Keratinocyte (primary cell): ENCODE measurements around the gene ANKRD44. TPM values are rescaled to one million over a fixed set of nuclear protein-coding genes. Genes with fewer than 3 reads are reported as not detected.

Experiments used
- DNase-seq: peaks from one replicate; pipeline ENCODE4 v3.0.0-alpha.2; 2011; ENCODE audit warnings: low read depth, missing footprints, low spot score
- FAIRE-seq: peaks from 2 replicates; lab custom pipeline; 2011; peaks lifted over from hg19 to GRCh38; lab: Jason Lieb, UNC
- H2AFZ ChIP-seq: 2 replicates; pipeline ENCODE4 v1.6.0; 2012; ENCODE audit warnings: low read length, control low read depth, inconsistent platforms; ENCODE audit not compliant: control insufficient read depth
- H3K27ac ChIP-seq: 2 replicates; pipeline ENCODE4 v1.5.1; 2011; ENCODE audit warnings: low read length; ENCODE audit not compliant: control insufficient read depth, insufficient read depth
- H3K27me3 ChIP-seq: 3 replicates; pipeline ENCODE4 v1.6.0; 2011; ENCODE audit warnings: low read length; ENCODE audit not compliant: control insufficient read depth, insufficient read depth; ENCODE audit errors: extremely low read depth
- H3K36me3 ChIP-seq, 2 experiments: 2 replicates in 1 of 2; 3 replicates in 1 of 2; pipeline ENCODE4 v1.5.1; 2011; ENCODE audit warnings: low read length in 2 of 2, mild to moderate bottlenecking in 1 of 2; ENCODE audit not compliant: control insufficient read depth in 2 of 2, insufficient read depth in 2 of 2; ENCODE audit errors: extremely low read depth in 1 of 2
- H3K4me1 ChIP-seq: 3 replicates; pipeline ENCODE4 v1.5.1; 2011; ENCODE audit warnings: low read length; ENCODE audit not compliant: control insufficient read depth, insufficient read depth; ENCODE audit errors: extremely low read depth
- H3K4me2 ChIP-seq: 3 replicates; pipeline ENCODE4 v1.6.0; 2011; ENCODE audit warnings: low read depth, low read length; ENCODE audit not compliant: control insufficient read depth, insufficient read depth; ENCODE audit errors: extremely low read depth
- H3K4me3 ChIP-seq, 3 experiments: fragments of 200-600 bp in 1 of 3; sonication (generic) in 1 of 3; 2 replicates in 2 of 3; 3 replicates in 1 of 3; pipeline ENCODE4 v1.5.1; 2011 to 2016; ENCODE audit warnings: low read length in 3 of 3, mild to moderate bottlenecking in 3 of 3, control low read depth in 2 of 3, inconsistent platforms in 1 of 3, low read depth in 1 of 3, mixed read lengths in 1 of 3, mixed run types in 1 of 3, moderate library complexity in 1 of 3; ENCODE audit not compliant: control insufficient read depth in 2 of 3, insufficient read depth in 2 of 3; ENCODE audit errors: extremely low read depth in 1 of 3
- H3K79me2 ChIP-seq: 2 replicates; pipeline ENCODE4 v1.6.0; 2012; ENCODE audit warnings: low read length; ENCODE audit not compliant: control insufficient read depth, insufficient read depth
- H3K9ac ChIP-seq: 3 replicates; pipeline ENCODE4 v1.6.0; 2011; ENCODE audit warnings: low read length; ENCODE audit not compliant: control insufficient read depth, insufficient read depth; ENCODE audit errors: extremely low read depth
- H3K9me1 ChIP-seq: 3 replicates; pipeline ENCODE4 v1.6.0; 2011; ENCODE audit warnings: low read length; ENCODE audit not compliant: control insufficient read depth, insufficient read depth; ENCODE audit errors: extremely low read depth
- H3K9me3 ChIP-seq: 2 replicates; pipeline ENCODE4 v1.5.1; 2012; ENCODE audit warnings: low read depth, low read length; ENCODE audit not compliant: control insufficient read depth
- H4K20me1 ChIP-seq: 3 replicates; pipeline ENCODE4 v1.6.0; 2011; ENCODE audit warnings: low read length; ENCODE audit not compliant: control insufficient read depth, insufficient read depth; ENCODE audit errors: extremely low read depth
- CTCF ChIP-seq, 3 experiments: IDR thresholded peaks in 1 of 3; conservative IDR thresholded peaks in 1 of 3; optimal IDR thresholded peaks in 1 of 3; 2 replicates in 2 of 3; 3 replicates in 1 of 3; pipeline versions ENCODE3 to v1.5.1; 2011; ENCODE audit warnings: low read length in 3 of 3, mild to moderate bottlenecking in 3 of 3, moderate library complexity in 2 of 3, control low read depth in 1 of 3, inconsistent platforms in 1 of 3; ENCODE audit not compliant: insufficient read depth in 2 of 3; ENCODE audit errors: extremely low read depth in 1 of 3
- EZH2 ChIP-seq: IDR thresholded peaks from one replicate; pipeline ENCODE4 v1.6.1; 2012; ENCODE audit warnings: inconsistent platforms, mild to moderate bottlenecking, low read length, moderate library complexity
- dilution Hi-C: fragments of 300-500 bp; cut with MboI; formaldehyde crosslinking; loops from one replicate; pipeline ENCODE4 v1.7.0; 2020; ENCODE audit warnings: low sequenced_read_pairs; ENCODE audit not compliant: extremely low pct_ligation_motif_present
- polyA plus RNA-seq, 5 experiments: library from polyadenylated mRNA; depleted of rRNA in 3 of 5; stranded (reverse) in 3 of 5; stranded (forward) in 1 of 5; unstranded in 1 of 5; fragments of >200 nt; gene quantifications; 1 replicate in 1 of 5; 2 replicates in 3 of 5; 3 replicates in 1 of 5; pipeline versions ENCODE4 v1.2.1 to v1.2.3, GENCODE V29; 2011 to 2012; ENCODE audit warnings: missing spikeins in 2 of 5, low read depth in 1 of 5, low replicate concordance in 1 of 5

ANKRD44 gene
- polyA plus RNA-seq, 1 donor (not counting 4 experiments of a cell fraction or from before 2014, with no cell fraction given), result 0.35 TPM

GRCh38 chr2:197079414-197079813 is 231.2 kb downstream of the ANKRD44 start:
- H2AFZ ChIP-seq, result no peak overlapping the region
- no peaks in the 10 kb centered on the region for H3K79me2 ChIP-seq
- no peak for DNase-seq
- dilution Hi-C loops, result no loop called here
- FAIRE-seq, result no peak
- H3K9ac ChIP-seq, result no peak overlapping the region
- no peaks in the 10 kb centered on the region for H3K9me1 ChIP-seq
- no peaks in the 10 kb centered on the region for H3K9me3 ChIP-seq
- TF ChIP-seq EZH2, result no peak
- no peak for TF ChIP-seq CTCF (optimal IDR thresholded peaks at IDR 0.05 in 1 of 3, IDR thresholded peaks at IDR 0.05 in 1 of 3, conservative IDR thresholded peaks at IDR 0.05 in 1 of 3; ENCODE audit: extremely low read depth in 1 of 3, insufficient read depth in 2 of 3, low read length in 3 of 3)
- no peaks in the 10 kb centered on the region for H3K4me1 ChIP-seq
- H3K27ac ChIP-seq, result no peak overlapping the region
- H3K36me3 ChIP-seq, result no peaks in the 10 kb centered on the region
- H3K4me3 ChIP-seq, result no peak overlapping the region
- no peak overlapping the region for H3K4me2 ChIP-seq
- H3K27me3 ChIP-seq, result no peaks in the 10 kb centered on the region
- H4K20me1 ChIP-seq, result no peaks in the 10 kb centered on the region

- Histone ChIP-seq H2AFZ (no peak overlapping the region), H3K4me2 (no peak overlapping the region), H3K27me3 (no peaks in the 10 kb centered on the region), H3K27ac (no peak overlapping the region), H3K36me3 (no peaks in the 10 kb centered on the region), H3K9ac (no peak overlapping the region), H3K79me2 (no peaks in the 10 kb centered on the region), H3K9me1 (no peaks in the 10 kb centered on the region), H3K9me3 (no peaks in the 10 kb centered on the region), H3K4me1 (no peaks in the 10 kb centered on the region), H4K20me1 (no peaks in the 10 kb centered on the region), H3K4me3 (no peak overlapping the region)
- no peak for FAIRE-seq
- no peak for DNase-seq
- dilution Hi-C loops, result no loop called here
- TF ChIP-seq CTCF (optimal IDR thresholded peaks at IDR 0.05 in 1 of 3, IDR thresholded peaks at IDR 0.05 in 1 of 3, conservative IDR thresholded peaks at IDR 0.05 in 1 of 3; ENCODE audit: extremely low read depth in 1 of 3, insufficient read depth in 2 of 3, low read length in 3 of 3), result no peak
- TF ChIP-seq EZH2, result no peak
Observed at GRCh38 chr2:197078535-197078934, 232.0 kb downstream of the ANKRD44 start.
